ACHN (cell line): ENCODE data around the gene APOBEC3A.
"Not testable (repeated sequence)": the region's sequence is repeated elsewhere in the genome, so short reads cannot be mapped to it uniquely, and the experiment has no call there.

Source experiments
- DNase-seq: peaks from one replicate; pipeline ENCODE4 v3.0.0-alpha.2; 2015
- in situ Hi-C: cut with HindIII; loops from 2 replicates; pipeline ENCODE4 v1.10.0; 2017; ENCODE audit warnings: low sequenced_read_pairs, low pct_ligation_motif_present, low pct_unique_long_range_greater_than_20kb

The APOBEC3A gene

DNA sequence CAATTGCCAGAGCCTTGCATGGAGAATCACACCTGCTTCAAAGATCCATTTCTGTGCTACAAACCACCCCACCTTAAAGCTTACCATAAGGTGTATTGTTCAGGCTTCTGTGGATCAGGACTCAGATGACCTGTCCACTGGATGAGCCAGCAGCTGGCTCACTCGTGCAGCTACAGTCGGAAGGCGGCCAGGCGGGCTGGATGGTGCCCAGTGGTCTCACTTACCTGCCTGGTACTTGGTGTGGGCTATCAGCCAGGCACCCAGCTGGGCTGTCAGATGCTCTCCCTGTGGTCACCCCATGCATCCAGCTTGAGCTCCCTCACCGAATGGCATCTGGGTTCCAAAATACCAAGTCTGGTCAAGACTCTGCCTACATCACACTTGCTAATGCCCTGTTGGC is 13.8 kb downstream of the APOBEC3A start:
- in situ Hi-C loops: no loop called here
- no peak for DNase-seq

DNA sequence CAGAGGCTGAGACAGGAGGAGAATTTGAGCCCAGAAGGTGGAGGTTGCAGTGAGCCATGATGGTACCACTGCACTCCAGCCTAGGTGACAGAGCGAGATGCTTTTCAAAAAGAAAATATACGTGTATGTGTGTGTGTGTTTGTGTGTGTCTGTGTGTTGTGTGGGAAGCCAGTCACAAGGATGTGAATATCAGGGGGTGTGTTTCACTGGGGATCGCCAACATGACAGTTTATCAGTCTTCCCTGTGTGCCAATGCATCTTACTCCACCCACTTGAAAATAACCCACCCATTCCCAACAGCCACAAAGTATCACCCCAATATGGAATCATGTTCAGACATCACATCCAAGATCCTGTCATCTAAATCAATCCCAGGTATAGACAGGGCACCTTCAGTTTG is 14.4 kb downstream of the APOBEC3A start:
- DNase-seq: no peak
- in situ Hi-C loops: no loop called here

DNA sequence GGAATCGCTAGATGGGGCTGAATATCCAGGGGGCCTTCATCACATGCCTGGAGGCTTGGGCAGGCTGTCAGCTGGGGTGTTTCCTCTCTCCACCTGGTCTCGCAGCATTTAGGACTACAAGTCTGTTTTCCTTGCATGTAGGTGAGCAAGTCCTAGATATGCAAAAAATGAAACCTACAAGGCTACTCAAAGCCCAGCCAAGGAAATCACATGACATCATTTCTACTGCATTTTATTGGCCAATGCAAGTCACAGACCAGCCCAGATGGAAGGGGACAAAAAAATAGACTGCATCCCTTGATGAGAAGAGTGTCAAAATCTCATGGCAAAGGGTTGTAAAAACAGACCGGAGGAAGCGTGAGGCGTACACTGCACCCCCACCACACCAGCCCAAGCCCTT is 15.1 kb downstream of the APOBEC3A start:
- DNase-seq: no peak
- in situ Hi-C loops: no loop called here

DNA sequence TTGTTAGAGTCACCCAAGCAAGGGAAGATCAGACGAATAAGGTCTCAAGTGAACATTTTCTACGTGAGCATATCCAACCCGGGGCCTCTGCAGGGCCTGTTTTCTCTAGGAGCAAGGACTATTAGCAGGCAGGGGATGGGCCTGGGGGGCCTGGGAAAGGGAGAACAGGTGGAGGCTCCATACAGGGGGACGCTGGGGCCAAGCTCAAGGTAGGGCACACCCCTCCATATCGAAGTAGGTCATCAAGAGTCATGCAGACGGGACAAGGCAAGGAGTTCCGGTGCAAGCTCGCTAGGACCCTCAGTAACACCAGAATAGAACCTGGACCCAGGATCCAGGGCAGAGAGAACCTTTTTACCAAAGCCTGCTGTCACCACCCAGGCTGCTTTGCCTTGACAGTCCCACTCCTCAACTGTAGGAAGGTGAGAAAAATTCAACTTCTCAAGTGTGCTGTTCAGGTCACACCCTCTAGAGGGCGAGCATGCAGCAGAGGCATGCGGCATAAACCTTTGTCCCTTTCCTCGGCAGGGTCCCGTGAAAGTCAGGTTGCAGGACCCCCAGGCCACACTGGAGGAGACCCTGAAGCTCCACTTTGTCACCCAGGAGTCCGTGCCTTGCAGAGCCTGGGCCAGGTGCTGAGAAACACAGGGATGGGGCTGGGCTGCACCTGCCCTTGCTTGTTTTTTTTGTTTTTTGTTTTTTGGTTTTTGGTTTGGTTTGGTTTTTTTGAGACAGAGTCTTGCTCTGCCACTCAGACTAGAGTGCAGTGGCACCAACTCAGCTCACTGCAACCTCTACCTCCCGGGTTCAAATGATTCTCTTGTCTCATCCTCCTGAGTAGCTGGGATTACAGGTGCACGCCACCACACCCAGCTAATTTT is 16.1 kb downstream of the APOBEC3A start:
- peak; percentile 46 for DNase-seq
- in situ Hi-C loops: no loop called here

DNA sequence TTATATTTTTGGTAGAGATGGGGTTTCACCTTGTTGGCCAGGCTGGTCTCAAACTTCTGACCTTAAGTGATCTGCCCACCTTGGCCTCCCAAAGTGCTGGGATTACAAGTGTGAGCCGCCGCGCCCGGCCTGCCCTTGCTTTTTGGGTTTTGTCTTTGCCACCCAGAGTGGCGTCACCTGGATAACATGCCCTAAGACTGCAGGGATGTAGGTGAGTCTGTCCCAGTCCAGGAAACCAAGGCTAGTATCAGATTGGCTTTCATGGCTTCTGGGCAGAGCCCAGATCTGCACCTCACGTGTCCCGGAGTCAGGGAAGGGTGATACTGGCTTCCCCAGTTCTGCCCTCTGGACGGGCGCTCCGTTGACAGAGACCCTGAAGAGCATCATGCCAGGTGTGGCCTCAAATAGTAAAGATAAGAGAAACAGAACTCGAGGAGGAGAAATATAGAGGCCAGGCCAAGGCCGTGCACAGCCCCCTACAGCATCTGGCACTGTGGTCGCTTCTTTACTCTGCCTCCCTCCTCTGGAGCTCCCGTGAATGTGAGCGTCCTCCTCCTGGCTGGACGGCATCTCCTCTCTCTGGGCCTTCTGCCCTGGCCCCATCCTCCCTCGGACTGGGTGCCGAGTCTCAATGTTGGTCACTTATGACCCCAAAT is 16.9 kb downstream of the APOBEC3A start:
- in situ Hi-C loops: no loop called here
- DNase-seq: no peak

DNA sequence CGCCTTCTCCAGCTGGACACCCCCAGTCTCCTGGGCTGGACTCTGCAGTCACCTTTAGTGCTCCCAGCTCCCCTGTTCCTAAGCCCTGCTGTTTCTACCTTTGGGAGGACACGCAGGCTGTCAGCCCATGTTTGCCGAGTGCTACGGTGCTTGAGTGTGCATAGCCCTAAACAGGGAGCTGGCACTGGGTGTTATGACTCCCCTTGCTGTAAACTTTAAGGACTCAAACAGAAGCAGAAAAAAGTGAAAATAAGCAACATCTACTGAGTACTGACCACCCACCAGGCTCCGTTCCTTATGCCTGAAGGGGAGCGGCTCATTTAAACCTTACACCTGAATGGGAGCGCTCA is 17.4 kb downstream of the APOBEC3A start:
- no peak for DNase-seq
- in situ Hi-C loops: no loop called here

DNA sequence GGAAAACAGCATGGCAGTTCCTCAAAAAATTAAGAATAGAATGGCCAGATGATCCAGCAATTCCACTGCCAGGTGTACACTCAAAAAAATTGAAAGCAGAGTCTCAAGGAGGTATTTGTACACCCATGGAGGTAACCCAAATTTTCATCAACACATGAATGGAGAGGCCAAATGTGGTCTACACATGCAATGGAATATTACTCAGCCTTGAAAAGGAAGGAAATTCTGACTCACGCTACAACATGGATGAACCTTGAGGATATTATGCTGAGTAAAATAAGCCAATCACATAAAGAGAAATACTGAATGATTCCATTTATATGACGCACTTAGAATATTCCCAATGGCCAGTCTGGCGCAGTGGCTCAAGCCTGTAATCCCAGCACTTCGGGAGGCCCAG is 19.9 kb downstream of the APOBEC3A start:
- in situ Hi-C loops, DNase-seq: not testable (repeated sequence)

DNA sequence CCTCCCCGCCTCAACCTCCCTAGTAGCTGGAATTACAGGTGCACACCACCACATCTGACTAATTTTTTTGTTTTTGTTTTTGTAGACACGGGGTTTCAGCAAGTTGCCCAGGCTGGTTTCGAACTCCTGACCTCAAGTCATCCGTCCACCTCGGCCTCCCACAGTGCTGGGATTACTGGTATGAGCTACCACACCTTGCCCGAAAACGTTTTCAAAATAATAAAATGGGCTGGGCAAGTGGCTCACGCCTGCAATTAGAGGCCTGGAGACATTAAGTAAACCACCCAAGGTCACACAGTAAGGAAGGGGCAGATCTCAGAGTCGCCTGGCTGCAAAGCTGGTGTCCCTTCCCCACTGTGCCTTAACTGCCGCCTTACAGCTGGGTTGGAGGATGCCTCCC is 23.2 kb downstream of the APOBEC3A start:
- in situ Hi-C loops, DNase-seq: not testable (repeated sequence)

DNA sequence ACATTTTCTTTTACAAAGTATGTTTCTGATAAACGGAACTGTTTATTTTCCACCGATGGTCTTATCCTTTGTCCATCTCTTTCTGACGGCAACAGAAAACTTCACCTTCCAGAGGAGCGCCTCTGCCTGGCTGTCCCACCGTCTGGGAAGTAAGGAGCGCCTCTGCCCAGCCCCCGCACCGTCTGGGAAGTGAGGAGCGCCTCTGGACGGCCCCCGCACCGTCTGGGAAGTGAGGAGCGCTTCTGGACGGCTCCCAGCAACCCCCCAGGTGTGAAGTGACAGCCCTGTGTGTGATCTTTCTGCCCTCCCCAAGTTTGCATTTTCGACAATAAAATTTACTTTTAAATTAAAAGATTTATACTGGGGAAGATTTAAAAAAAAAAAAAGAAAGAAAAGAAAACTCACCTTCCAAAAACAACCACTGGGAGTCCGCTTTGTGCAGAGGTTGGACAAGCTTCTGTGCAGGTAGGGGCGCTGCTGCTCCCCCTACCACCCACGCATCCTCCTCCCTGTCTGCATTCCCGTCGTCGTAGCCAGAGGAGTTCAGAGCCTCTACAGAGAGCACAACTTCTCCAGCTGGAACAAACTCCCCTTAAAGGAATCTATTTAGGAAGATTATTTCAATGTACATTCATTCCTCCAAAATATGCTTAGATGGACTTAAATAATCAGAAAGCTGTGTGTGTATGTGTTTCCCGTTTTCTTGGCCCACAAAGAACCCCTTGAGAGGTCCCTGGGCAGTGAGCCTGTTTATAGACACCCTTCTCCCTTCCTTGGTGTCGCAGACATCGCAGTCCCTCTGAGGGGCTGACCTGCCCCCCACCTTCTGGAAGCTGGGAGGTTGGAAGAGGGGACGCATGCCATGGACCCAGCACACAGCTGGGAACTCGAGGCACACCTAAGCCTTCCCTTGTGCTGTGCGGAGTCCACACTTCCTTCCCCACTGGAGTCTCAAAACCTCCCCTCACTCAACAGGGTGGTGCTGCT is 23.9 kb downstream of the APOBEC3A start:
- peak; percentile 72 for DNase-seq
- in situ Hi-C loops: no loop called here

DNA sequence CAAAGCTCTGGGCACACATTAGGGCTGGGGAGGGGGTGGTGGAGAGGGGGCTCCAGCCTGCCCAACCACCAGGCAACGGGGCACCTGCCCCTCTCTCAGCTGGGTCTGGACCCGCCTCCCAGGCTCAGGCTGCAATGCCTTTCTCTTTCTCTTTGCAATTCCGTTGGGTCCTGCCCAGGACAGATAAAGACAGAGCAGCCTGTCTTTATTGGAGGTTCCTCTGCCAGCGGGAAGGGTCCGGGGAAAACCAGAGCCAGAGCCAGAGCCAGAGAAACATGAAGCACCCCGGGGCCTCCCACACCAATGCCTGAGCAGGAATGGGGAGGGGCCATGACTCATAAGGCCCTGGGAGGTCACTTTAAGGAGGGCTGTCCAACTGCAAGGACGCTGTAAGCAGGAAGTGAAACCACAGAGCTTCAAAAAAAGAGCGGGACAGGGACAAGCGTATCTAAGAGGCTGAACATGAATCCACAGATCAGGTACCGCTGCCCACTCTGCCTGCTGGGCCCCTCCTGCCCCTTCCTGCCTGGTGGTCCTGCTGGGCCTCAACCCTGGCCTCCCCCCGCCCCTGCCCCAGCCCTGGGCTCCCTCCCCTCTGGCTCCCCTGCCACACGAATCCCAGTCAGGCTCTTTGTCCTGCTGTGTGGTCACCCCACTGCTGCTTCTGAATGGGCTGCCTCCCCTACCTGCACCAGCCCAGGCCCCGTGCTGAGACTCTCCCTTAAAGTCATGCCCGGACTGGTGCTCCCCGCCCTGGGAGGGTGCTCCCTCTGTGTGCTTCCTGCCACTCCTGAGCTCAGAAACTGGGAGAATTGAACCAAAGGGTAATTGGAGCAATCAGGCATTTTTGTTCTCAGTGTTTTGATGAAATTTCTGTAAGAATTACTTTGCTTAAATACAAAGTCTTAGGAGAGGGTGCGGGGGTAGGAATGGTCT is 24.9 kb downstream of the APOBEC3A start, which contains the start of gene APOBEC3B:
APOBEC3B (plus strand) TSS at position 356 of the 936 bp plus-strand sequence; CDS start at position 463, 107 bp downstream.
- peak; percentile 96 for DNase-seq
- in situ Hi-C loops: no loop called here

DNA sequence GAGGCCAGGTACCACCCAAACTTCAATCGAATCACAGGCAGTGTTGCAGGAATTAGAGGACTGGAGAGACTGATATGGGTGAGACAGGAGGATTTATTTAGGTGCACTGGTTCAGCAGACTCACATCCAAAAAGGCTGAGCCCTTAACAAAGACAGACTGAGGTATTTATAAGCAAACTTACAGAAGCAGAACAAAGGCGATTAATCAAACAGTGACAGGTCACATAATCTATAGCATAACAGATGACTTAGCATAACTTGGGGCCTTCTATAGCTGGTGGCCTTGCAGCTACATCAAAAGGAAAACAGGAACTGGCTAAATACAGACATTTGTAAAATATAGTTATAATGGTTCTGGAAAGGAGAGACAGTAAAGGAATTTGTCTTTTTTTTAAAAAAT is 26.8 kb downstream of the APOBEC3A start:
- in situ Hi-C loops: no loop called here
- DNase-seq: no peak

DNA sequence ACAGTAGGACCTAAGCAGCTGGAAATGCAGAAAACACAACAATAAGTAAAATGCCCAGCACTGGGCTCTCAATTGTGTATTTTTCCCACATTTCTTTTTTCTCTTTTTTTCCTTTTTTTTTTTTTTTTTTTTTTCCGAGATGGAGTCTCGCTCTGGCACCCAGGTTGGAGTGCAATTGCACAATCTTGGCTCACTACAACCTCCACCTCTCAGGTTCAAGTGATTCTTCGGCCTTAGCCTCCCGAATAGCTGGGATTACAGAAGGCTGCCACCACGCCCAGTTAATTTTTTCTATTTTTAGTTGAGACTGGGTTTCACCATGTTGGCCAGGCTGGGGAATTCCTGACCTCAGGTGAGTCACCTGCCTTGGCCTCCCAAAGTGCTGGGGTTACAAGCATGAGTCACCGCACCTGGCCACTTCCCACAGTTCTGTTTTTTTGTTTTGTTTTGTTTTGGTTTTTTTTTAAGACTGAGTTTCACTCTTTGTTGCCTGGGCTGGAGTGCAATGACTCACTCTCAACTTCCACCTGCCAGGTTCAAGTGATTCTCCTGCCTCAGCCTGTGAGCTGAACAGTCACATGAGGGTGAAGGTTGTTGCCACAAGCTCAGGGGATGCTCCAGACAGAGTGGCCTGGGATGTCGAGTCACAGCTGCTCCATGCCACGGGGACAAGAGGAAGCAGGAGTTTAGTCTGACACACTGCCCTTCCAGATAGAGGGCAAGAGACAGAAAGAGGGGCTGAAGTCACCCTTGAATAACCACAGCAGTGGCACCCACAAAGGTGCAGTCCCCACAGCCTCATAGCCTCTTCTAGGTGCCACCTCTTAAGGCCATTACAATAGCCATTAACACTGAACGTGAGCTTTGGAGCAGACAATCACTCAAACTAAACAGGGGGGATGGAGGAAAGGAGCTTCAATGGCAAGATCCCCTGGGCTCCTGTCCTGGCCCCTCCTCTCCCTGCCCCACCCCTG is 27.7 kb downstream of the APOBEC3A start:
- DNase-seq: peak; percentile 49
- in situ Hi-C loops: not testable (repeated sequence)

DNA sequence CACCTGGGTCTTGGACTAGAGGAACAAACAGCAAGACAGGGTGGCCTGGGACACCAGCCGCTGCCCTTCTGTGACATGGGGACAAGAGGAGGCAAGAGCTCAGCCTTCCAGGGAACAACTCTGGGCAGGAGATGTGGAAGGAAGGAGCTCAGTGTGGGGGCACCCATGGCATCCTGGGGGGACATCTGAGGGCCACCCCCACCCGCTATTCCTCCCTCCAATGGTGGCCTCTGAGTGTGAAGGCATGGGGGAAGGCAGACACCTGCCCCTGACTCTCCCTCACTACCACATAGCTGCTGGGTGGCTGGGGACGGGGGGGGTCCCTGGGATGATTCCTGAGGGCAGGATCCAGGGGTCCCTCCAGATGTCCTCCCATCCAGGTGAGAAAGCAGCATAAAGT is 29.2 kb downstream of the APOBEC3A start:
- DNase-seq: no peak
- in situ Hi-C loops: no loop called here

DNA sequence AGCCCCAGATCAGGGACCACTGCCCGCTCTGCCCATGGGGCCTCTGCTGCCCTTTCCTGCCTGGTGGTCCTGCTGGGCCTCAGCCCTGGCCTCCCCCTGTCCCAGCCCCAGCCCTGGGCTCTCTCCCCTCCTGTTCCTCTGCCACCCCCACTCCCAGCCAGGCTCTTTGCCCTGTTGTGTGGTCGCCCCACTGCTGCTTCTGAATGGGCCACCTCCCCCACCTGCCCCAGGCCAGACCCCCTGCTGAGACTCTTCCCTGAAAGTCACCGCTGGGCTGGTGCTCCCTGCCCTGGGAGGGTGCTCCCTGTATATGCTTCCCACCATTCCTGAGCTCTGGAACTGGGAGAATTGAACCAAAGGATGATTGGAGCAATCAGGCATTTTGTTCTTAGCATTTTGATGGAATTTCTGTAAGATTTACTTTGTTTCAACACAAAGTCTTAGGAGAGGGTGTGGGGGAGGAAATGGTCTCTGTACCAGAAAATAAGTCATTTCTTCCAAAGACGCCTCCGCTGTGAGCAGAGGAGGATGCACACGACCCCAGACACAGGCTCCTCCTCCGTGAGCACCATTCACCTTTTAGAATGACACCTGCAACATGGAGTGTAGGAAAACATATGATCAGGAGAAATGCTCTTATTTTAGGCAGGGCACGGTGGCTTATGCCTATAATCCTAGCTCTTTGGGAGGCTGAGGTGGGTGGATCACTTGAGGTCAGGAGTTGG is 29.9 kb downstream of the APOBEC3A start:
- in situ Hi-C loops: no loop called here
- DNase-seq: no peak

DNA sequence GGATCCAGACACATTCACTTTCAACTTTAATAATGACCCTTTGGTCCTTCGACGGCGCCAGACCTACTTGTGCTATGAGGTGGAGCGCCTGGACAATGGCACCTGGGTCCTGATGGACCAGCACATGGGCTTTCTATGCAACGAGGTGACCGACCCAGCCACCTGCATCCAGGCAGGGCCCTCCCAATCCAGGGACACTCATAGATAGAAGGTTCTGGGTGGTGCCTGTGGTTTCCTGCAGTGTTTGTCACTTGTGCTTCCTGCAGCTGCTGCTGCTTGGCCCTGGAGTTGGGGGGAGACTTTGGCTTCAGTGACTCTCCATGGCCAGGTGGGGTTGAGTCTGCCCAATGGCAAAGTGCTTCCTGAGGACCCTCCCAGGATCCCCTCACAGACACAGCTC is 32.1 kb downstream of the APOBEC3A start:
- no peak for DNase-seq
- in situ Hi-C loops: no loop called here

DNA sequence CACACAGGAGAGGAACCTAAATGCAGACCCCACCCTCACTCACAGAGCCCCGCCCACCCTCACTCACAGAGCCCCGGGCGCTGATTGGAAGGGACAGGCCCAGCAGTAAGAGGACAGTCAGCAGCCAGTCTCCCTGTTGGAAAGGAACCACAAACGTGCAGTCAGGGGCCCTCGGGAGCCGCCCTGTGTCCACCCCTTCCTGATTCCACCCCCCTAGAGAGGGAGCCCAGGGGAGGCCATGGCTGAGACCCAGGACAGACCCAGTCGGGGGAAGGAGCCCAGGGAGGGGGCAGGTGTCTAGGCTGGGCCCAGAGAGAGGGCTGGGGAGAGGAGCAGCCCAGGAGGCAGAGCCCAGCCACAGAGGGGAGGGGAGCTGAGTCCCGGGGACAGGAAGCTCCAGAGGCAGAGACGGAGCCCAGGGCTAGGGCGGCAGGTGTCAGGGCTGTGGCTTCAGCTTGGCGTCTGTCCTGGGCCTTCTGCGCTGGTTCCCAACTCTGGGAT is 35.5 kb downstream of the APOBEC3A start:
- DNase-seq, in situ Hi-C loops: not testable (repeated sequence)
